ELR (cell line): ENCODE data around the gene S100A8.
"Not testable (repeated sequence)": the region's sequence is repeated elsewhere in the genome, so short reads cannot be mapped to it uniquely, and the experiment has no call there.

Experiments
- DNase-seq: peaks from one replicate; pipeline ENCODE4 v3.0.0-alpha.2; 2015; ENCODE audit warnings: low read depth

S100A8 gene

DNA sequence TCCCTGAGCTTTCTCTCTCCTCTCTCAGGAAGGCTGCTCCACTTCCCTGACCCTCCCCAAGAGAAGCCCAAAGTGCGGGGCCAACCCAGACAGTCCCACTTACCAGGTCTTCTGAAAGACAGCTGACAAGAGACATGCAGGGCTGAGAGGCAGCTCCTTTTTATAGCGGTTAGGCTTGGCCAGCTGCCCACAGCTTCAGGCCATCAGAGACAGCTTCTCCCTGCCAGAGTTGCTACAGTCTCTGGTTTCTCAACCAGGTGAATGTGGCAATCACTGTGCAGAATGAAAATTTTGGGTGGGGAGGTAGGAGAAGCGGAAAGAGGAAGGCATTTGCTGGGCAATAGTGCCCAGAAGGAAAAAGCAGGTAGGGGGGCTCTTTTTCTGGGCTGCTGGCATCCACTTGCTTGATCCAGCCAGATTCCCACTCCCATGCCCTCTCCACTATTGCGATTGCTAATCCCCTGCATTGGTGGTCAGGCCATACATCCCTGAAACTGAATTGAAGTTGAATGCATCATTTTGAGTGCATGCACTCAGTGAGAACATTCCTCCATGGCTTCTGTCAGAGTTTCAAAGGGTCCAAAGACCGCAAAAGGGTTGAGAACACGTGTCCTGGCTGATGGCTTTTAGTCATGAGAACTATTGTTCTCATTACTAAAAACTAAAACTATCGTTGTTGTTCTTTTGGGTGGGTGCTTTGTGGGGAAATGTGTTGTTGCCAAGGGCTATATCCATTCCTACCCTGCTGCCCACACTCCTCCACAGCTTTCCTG, at the start of gene S100A8:
S100A8 (minus strand) TSS at position 136 of the 773 bp plus-strand sequence. CDS start 538 bp downstream, outside the sequence.
- DNase-seq: no peak

DNA sequence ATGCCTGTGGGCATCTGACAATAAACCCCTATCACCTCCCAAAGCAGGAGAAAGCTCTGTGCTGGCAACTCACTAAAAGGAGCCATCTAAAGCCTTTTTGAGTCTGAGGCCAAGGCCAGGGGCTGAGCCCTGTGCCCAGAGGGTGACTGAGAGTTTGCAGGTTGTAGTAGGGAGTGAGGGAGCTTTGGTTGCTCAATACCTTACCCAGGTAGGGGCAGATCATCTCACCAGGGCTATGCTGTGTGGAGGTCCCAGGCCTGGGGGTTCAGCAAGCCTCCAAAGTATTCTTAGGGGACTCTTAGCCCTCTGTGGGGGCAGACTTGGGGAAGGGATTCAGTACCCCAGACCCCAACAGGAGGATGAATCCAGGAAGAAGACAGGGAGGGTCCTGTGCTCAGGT, 48.4 kb upstream of the S100A8 start:
- no peak for DNase-seq

DNA sequence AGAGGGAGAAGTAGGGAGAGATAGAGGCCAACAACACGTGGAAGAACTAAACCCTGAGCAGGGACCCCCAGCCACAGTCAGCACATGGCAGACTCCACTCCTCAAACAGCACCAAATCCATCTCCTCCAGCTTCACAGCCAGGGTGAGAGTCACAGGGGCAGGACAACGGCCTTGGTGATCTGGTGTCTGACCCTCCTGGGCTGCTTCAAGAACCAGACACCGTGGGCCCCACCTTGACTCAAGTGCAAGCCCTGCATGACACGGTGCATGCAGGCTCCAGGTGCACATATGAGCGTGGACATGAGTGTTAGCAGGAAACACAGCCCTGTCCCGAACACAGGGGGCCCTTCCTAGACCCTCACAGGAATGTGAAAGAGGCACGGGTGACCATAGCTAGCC, 47.7 kb upstream of the S100A8 start:
- no peak for DNase-seq

DNA sequence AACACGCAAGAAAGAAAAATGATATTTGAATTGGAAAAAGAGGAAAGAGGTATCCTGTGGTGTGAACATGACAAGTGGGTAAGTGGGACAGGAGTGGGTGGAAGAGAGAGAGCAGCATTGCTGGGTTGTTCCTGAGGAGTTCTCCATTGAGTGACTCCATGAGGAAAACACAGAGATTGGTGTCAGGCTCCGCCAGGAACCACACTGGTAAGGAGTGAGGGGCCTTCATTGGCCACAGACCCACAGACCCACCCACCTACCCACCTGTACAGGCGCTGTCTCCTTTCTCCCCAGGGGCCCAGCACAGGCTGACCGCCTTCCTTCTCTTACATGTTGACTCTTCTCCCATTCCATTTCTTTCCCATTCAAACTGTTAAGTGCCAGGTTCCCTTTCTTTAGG, 46.4 kb upstream of the S100A8 start:
- DNase-seq: no peak

DNA sequence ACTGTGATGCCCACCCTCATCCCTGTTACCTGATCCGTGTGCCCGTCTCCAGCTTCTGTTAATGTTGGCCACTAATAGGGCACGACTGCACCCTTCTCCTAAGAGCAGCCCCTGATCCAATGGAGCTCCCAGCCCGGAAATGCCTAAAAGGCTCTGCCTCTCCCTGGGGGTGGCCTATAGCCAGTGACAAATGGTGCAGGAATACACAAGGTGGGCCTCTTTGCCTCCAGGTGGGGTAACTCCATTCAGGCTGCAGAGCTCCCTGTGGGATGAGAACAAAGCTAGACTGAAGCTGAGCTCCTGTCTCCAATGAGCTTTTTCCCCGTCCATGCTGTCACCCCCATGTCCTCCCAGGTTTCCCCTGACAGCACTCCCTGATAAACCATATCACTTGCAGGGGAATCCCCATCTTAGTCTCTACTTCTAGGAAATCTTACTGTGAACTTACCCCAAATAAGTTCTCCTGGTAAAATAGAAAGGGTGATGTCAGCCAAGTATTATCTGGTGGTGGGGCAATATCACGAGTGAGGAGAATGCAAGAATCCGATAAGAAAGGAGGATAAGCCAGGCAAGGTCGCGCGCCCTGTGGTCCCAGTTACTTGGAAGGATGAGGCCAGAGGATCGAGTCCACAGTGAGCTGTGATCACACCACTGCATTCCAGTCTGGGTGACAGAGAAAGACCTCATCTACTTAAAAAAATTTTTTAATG, 44.0 kb upstream of the S100A8 start:
- no peak for DNase-seq

DNA sequence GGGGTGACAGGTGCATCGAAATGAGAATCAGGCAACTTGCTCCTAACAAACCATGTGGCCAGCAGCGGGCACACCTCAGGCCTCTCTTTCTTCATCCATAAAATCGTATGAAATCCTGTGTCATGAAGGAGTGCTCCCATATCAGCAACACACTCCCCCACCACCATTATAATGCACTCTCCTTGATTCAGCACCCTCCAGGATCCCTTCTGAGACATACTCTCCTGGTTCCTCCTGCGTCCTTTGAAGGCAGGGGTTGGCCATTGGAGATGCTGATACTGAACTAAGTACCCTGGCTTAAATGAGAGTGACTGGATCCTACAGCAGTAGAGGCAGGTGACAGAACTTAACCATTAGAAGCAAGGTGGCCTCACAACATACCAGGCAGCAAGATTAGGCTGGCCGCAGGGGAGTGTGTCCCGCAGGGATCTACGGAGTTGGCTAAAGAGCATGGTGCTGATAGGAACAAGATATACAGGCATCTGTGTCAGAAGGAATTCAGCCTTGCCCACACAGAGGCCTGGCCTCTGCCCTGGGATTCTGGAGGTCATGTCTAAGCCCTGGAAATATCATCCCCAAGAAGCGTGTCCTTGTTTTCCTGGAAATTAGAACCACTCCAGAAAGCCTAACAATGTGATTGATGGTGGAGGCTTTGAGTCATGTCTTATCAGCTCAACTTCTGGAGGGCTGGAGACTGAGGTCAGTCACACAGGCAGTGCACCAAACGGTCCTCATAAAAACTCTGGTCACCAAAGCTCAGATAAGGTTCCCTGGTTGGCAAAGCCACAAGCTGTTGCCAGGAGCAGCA, 42.2 kb upstream of the S100A8 start:
- no peak for DNase-seq

DNA sequence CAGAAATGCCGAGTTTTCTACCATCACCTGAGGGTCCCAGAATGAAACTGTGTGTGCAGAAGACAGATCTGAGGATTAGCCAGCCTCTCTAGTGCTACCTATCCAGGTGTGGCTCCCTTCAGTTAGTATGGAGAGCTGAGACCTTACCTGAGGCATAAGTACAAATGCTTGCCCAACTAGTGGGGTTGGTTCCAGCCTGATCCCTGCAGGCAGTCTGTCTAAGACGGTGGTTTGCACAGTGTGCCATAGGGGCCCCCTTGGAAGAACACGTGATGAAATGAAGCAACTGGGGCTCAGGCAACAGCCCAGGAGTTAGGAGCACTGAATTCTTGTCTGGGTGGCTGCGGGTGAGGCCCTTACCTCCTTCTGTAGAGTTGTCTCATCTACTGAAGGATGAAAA, 41.1 kb upstream of the S100A8 start:
- no peak for DNase-seq

DNA sequence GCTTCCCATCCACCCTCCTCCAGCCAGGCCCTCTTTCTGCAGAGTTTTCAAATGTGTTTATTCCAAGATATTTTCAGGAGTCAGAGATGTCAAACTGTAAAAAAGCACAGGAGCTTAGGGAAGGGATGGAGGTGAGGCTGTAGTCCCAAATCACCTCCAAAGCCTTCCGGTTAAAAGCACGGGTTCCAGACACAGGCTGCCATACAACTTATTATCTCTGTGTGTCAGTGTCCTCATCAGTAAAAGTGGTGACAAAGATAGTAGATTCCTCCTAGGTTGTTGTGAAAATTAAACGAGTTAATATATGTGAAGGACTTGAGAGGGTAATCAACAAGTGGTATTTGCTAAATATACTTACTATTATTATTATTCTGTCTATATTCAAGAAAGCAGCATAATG, 40.6 kb upstream of the S100A8 start:
- no peak for DNase-seq

DNA sequence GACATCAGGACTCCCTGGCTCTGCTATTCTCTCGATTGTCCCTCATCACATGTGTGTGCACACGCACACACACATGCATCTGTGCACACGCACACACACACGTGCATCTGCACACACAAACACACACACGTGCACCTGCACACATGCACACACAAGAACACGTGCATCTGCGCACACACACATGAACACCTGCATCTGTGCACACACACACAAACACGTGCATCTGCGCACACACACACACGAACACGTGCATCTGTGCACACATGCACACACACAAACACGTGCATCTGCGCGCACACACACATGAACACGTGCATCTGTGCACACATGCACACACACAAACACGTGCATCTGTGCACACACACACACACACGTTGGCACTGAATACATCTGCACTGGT, 40.1 kb upstream of the S100A8 start:
- DNase-seq: no peak

DNA sequence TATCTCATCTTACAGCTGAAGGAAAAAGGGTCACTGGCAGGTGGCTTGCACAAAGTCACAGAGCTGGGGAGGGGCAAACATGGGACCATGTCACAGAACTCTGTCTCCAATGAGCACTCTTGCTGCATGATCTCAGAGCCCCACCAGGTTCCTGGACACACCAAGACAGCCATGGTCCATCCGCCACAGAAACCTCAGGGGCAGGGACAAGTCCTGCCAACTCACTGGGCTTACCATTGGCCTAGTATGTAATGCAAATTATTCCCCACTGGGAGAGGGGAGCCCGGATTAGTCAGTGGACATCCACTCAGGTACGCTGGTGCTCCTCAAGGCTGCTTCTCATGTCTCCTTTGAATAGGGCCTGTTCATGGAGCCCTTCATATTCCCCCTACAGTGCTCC, 39.7 kb upstream of the S100A8 start:
- no peak for DNase-seq

DNA sequence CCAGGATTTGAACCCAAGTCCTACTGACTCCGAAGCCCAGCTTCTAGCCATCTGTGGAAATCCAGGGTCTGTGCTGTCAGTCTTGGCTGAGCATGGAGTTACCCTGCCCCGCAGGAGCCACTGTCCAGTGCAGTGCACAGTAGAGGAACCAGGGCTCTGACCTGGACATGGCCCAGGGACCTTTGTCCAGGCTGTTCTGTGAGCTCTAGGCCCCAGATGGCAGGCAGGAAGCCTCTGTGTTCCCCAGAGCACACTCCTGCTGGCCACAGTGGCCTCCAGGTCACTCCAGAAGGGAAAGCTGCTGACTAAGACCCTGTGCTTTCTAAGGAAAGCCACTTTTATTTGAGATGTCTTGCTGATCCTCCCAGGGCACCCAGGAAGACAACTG, 39.3 kb upstream of the S100A8 start:
- no peak for DNase-seq

DNA sequence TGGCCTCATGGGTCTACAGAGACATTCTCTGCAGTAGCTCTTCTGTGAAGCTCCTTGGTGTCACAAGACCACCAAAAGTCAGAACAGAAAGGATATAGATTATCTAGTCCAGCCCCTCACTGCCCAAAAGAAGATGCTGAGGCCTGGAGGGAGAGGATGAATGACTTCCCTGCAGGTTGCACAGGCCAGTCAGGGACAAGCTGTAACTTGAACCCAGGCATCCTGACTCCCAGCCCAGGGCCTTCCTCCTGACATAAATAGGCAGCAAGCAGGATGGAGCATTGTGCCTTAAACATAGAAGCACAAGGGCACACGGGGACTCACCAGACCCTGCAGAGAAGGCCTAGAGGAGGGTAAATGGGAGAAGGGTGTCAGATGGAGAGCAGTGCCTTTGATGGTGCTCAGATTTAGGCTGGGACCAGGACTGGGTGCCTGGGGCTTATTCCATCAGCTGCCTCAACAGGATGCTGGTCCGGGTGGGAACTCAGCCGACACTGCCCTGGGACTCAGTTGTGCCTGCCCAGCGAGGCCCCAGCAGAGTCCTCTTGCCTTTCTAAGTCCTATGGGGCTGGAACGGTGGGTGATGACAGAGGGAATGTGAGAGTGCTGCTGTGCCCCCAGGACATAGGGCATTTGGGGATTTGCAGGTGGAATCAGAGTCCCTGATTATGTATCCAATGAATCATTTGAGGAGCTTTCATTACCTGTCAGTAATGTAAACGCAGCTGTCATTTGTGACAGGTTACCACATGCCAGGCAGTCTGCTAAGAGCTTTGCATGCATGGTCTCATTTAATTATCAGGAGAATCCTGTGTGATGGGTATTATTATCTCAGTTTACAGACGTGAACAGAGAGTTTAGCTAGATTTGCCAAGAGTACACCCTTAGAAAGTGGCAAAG, 38.6 kb upstream of the S100A8 start:
- DNase-seq: no peak

DNA sequence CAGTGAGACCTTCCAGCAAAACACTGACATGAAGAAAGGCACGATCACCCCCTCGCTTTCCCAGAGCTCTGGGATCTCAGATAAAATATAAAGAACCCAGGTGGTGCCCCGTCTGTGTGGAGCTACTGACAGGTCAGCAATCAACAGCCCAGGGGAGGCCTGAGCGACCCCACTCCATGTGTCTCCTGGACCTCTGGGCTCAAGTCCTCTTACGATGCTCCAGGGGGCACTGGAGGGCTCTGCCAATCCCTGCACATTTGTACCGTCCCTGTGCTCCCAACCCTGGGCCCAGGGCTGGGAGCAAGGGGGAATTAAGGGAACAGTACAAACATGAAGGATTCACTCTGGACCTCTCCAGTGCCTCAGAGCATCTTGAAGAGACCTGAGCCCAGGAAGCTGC, 37.9 kb upstream of the S100A8 start:
- peak; percentile 3 for DNase-seq

DNA sequence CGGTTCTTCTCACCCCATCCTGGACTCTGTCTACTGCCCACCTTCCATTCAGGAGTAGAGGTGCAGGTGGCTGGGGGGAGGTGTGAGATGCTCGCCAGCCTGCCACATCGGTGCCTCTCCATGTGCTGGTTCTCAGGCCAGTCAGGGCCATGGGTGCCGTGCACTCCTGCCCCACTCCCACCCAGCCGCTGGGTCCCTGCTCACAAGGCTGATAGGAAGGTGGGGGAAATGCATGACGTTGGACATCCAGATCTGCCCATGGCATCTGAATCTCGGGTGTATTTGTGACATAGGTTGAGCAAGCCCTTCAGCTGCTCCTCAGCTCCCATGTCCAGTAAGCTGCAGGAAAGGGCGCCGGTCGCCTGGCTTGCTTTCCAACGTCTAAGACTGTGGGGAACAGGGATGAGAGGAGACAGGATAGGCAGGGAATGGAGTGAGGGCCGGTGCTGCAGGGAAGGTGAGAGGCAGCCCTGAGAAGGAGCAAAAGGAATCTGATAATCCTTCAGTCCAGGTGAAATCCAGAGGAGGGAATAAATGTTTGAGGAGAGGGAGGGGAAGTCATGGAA, 37.3 kb upstream of the S100A8 start:
- no peak for DNase-seq

DNA sequence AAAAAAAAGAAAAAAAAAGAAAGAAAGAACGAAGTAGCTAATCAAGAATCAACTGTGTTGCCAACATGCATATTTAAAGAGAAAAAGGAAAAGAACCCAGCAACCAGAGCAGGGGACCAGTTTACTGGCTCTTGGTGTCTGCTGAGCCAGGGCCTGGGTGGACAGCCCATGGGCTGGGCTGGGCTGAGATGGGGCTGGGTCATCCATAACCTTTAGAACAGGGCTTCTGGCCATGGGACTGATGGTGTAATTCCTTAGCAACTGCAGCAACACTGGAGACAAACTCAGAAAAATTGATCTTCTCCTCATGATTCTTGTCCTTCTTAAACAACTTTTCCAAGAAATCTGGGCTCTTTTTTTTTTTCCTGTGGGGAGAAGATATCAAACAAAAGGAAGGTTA, 35.9 kb upstream of the S100A8 start:
- no peak for DNase-seq

DNA sequence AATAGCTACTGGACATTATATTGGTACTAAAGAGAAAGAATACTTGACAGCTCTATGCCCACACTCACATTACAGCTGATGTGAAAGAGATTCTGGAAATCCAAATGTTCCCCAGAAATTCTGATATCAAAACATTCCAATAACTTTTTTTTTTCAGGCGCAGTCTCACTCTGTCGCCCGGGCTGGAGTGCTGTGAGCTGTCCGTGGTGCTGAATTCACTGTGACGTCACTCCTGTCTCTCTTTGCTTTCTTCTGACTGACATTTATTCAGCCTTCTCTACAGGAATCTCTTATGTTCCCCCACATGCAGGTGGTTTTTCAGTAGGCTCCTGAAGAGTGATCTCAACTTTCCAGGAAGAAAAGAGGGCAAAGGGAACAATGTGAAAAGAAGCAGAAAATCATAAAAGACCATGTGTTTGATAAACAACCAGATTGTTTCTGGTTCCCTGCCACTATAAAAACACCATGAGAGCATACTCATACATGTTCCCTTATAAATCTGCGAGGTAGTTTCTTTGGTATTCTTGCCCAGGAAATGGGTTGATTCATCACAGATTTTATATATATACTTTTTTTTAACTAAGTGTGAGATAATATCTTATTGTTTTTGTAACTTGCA, 31.7 kb upstream of the S100A8 start:
- peak; percentile 70 for DNase-seq

DNA sequence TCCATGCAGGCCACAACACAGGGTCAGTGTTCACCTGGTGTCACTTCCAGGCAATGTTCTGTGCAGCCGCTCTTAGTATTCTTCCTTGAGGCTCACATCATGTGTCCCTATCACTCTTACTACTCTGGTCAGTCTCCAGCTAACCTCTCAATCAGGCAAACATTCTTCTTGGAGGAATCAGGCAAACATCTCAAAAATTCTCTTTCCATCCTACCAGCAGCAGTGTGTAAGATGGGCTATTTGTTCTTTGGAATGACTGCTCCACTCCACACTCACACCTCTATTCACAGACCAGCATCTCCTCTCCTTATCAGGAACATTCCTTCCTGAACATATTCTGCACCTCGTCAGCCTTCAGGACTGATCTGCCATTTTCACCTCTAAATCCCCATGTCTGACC, 29.4 kb upstream of the S100A8 start:
- no peak for DNase-seq

DNA sequence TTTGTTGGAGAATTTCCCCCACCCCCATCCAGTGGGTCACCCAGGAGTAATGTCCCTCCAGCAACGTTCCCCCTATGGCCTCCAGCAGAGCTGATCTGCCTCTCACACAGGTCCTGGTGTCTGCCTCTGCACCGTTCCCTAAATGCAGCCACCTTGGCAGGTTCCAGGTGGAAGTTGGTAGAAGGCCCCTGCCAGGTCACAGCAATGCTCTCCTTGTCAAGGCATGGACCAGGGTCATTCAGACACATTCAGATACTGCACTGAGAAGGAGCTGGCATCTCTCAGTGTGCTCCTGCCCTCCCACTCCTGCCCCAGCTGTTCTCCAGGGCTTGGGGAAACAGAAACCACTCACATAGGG, 28.5 kb upstream of the S100A8 start:
- not testable (repeated sequence) for DNase-seq

DNA sequence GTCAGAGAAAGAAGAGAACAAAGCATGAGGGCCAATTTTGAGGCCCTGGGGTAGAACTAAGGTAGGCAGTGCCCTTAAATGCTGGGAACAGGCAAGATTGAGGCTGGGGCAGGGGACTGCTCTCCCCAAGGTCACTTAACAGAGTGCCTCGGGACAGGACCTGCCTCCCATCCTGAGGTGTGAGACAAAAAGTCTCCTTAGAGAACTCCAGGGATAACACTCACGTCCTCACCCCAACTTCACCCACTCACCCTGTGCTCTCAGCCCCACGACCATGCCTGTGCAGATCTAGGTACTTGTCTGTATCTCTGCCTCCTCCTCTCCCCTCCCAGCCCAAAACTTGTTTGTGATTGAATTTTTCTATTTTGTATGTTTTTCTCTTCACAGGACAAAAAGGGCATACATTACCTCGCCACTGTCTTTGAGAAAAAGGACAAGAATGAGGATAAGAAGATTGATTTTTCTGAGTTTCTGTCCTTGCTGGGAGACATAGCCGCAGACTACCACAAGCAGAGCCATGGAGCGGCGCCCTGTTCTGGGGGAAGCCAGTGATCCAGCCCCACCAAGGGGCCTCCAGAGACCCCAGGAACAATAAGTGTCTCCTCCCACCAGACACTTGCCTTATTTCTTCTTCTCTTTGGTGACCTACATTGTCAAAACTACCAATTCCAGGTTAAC, 28.0 kb upstream of the S100A8 start:
- DNase-seq: not testable (repeated sequence)

DNA sequence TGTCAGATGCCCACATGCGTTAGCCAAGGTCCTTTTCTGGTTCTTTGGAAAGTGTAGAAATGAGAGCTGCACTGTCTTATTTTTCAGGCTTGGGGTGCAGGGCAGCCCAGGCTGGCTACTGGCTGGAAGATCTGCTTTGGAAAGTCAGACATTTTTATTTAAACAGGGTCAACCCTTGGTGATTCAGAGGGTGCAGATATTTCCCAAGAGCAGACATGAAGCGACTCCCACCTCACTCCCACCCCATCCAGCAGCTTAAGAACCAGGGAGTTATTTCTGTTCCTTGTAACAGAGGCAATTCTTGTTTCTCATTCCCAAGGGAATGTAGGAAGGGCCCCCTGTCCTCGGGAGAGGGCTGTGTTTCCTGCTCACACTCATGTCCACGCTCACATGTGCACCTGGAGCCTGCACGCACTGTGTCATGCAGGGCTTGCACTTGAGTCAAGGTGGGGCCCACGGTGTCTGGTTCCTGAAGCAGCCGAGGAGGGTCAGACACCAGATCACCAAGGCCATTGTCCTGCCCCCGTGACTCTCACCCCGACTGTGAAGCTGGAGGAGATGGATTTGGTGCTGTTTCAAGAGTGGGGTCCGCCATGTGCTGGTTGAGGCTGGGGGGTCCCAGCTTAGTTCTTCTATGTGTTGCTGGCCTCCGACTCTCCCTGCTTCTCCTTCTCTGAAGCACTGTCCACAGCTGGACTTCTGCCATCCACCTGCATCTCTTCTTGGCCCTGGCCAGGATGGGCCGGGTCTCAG, 26.4 kb upstream of the S100A8 start:
- DNase-seq: no peak
